SK-N-SH treated with all-trans-retinoic acid at 6 μM for 48 hours (cell line): ENCODE measurements around the gene STX12.

Experiments used
- ATAC-seq: fragments of 200-7000 bp; cut with Tn5 transposase; 3 replicates; pipeline ENCODE4 v1.9.1; 2020; ENCODE audit warnings: mild to moderate bottlenecking, moderate library complexity
- ARNTL ChIP-seq: fragments of 450-650 bp; formaldehyde crosslinking; IDR thresholded peaks from 2 replicates; pipeline ENCODE4 v1.5.0; 2020; ENCODE audit warnings: low read depth, mild to moderate bottlenecking, moderate library complexity, borderline replicate concordance
- BACH2 ChIP-seq: fragments of 250-450 bp; sonication (Bioruptor Pico); IDR thresholded peaks from 2 replicates; pipeline ENCODE4 v1.9.0; 2021; ENCODE audit warnings: mild to moderate bottlenecking, borderline replicate concordance
- CREB5 ChIP-seq: fragments of 250-450 bp; sonication (Bioruptor Pico); IDR thresholded peaks from 2 replicates; pipeline ENCODE4 v1.5.1; 2020; ENCODE audit warnings: low read depth, mild to moderate bottlenecking, moderate library complexity
- CSDC2 ChIP-seq: fragments of 250-450 bp; sonication (Bioruptor Pico); IDR thresholded peaks from 2 replicates; pipeline ENCODE4 v1.5.0; 2020; ENCODE audit warnings: mild to moderate bottlenecking, moderate library complexity
- CSRNP3 ChIP-seq: fragments of 250-450 bp; sonication (Bioruptor Pico); IDR thresholded peaks from 2 replicates; pipeline ENCODE4 v1.5.1; 2021; ENCODE audit warnings: mild to moderate bottlenecking, moderate library complexity
- ESRRG ChIP-seq: fragments of 250-450 bp; sonication (Bioruptor Pico); IDR thresholded peaks from 2 replicates; pipeline ENCODE4 v1.6.1; 2021; ENCODE audit warnings: mild to moderate bottlenecking
- GLIS3 ChIP-seq: fragments of 250-450 bp; sonication (Bioruptor Pico); IDR thresholded peaks from 2 replicates; pipeline ENCODE4 v1.5.0; 2020; ENCODE audit warnings: mild to moderate bottlenecking, moderate library complexity
- ISL1 ChIP-seq: fragments of 250-450 bp; sonication (Bioruptor Pico); IDR thresholded peaks from 2 replicates; pipeline ENCODE4 v2.1.2; 2022; ENCODE audit warnings: mild to moderate bottlenecking, moderate library complexity
- OSR1 ChIP-seq: fragments of 250-450 bp; sonication (Bioruptor Pico); IDR thresholded peaks from 2 replicates; pipeline ENCODE4 v1.8.0; 2022; ENCODE audit warnings: moderate library complexity, mild to moderate bottlenecking, inconsistent platforms
- PATZ1 ChIP-seq: fragments of 250-450 bp; sonication (Bioruptor Pico); IDR thresholded peaks from 2 replicates; pipeline ENCODE4 v1.8.0; 2020; ENCODE audit warnings: mild to moderate bottlenecking, moderate library complexity, borderline replicate concordance
- POU6F1 ChIP-seq: fragments of 250-450 bp; sonication (Bioruptor Pico); IDR thresholded peaks from 2 replicates; pipeline ENCODE4 v1.8.0; 2021; ENCODE audit warnings: low read depth, mild to moderate bottlenecking, moderate library complexity, borderline replicate concordance
- PPARA ChIP-seq: fragments of 250-450 bp; sonication (Bioruptor Pico); IDR thresholded peaks from 2 replicates; pipeline ENCODE4 v1.5.0; 2020; ENCODE audit warnings: mild to moderate bottlenecking, borderline replicate concordance
- RARB ChIP-seq: fragments of 250-450 bp; sonication (Bioruptor Pico); IDR thresholded peaks from 2 replicates; pipeline ENCODE4 v1.8.0; 2021; ENCODE audit warnings: mild to moderate bottlenecking, moderate library complexity
- SNAI2 ChIP-seq: fragments of 250-450 bp; sonication (Bioruptor Pico); IDR thresholded peaks from 2 replicates; pipeline ENCODE4 v1.5.0; 2020; ENCODE audit warnings: mild to moderate bottlenecking, moderate library complexity
- TCF4 ChIP-seq: fragments of 250-450 bp; sonication (Bioruptor Pico); IDR thresholded peaks from 2 replicates; pipeline ENCODE4 v1.8.0; 2021; ENCODE audit warnings: mild to moderate bottlenecking, moderate library complexity, borderline replicate concordance
- TOX ChIP-seq: fragments of 250-450 bp; sonication (Bioruptor Pico); IDR thresholded peaks from 2 replicates; pipeline ENCODE4 v1.8.0; 2021; ENCODE audit warnings: mild to moderate bottlenecking, moderate library complexity, borderline replicate concordance
- TSHZ2 ChIP-seq: fragments of 250-450 bp; sonication (Bioruptor Pico); IDR thresholded peaks from 2 replicates; pipeline ENCODE4 v1.5.0; 2020; ENCODE audit warnings: mild to moderate bottlenecking, moderate library complexity
- ZC3H10 ChIP-seq: fragments of 250-450 bp; sonication (Bioruptor Pico); IDR thresholded peaks from 2 replicates; pipeline ENCODE4 v1.5.1; 2021; ENCODE audit warnings: mild to moderate bottlenecking, moderate library complexity
- ZFP3 ChIP-seq: fragments of 250-450 bp; sonication (Bioruptor Pico); IDR thresholded peaks from 2 replicates; pipeline ENCODE4 v1.5.0; 2020; ENCODE audit warnings: mild to moderate bottlenecking, moderate library complexity
- ZFP30 ChIP-seq: fragments of 450-650 bp; formaldehyde crosslinking; IDR thresholded peaks from 2 replicates; pipeline ENCODE4 v1.5.0; 2022; ENCODE audit warnings: mild to moderate bottlenecking, moderate library complexity
- ZNF565 ChIP-seq: fragments of 450-650 bp; formaldehyde crosslinking; conservative IDR thresholded peaks from 2 replicates; pipeline ENCODE4 v1.5.0; 2020; ENCODE audit warnings: low read depth, mild to moderate bottlenecking, moderate library complexity
- ZNF70 ChIP-seq: fragments of 450-650 bp; formaldehyde crosslinking; IDR thresholded peaks from 2 replicates; pipeline ENCODE4 v1.5.0; 2020; ENCODE audit warnings: mild to moderate bottlenecking, moderate library complexity
- ZNF8 ChIP-seq: fragments of 450-650 bp; formaldehyde crosslinking; IDR thresholded peaks from 2 replicates; pipeline ENCODE4 v1.5.0; 2020; ENCODE audit warnings: mild to moderate bottlenecking, moderate library complexity

Gene STX12

GRCh38 chr1:27772932-27773825 lies at the start of gene STX12:
Gene STX12, plus strand, starts transcription at chr1:27773219. Its CDS starts 89 bp downstream, at chr1:27773308.
- ATAC-seq, result peak; percentile 96
- TF ChIP-seq CREB5 (CRISPR knock-in tag) (peak; percentile 82; the same call in 1 of the 2 replicates), TCF4 (CRISPR knock-in tag) (no peak), ZC3H10 (no peak), ARNTL (CRISPR knock-in tag) (peak; percentile 23; the same call in 1 of the 2 replicates), CSRNP3 (CRISPR knock-in tag) (no peak), POU6F1 (no peak), CSDC2 (CRISPR knock-in tag) (peak; percentile 92; the same call in 1 of the 2 replicates), ESRRG (no peak), PATZ1 (CRISPR knock-in tag) (no peak), ZNF565 (CRISPR knock-in tag) (no peak; the same call in 1 of the 2 replicates), ZNF8 (CRISPR knock-in tag) (no peak), ZFP3 (CRISPR knock-in tag) (no peak), PPARA (CRISPR knock-in tag) (peak; percentile 12; the same call in 1 of the 2 replicates), ISL1 (CRISPR knock-in tag) (no peak), TOX (CRISPR knock-in tag) (no peak), RARB (CRISPR knock-in tag) (no peak), GLIS3 (CRISPR knock-in tag) (no peak), ZFP30 (peak; percentile 41; the same call in 1 of the 2 replicates), TSHZ2 (CRISPR knock-in tag) (no peak), ZNF70 (CRISPR knock-in tag) (peak; percentile 68; the same call in 1 of the 2 replicates), BACH2 (CRISPR knock-in tag) (0 out of 2 replicates have a peak, but pooled peaks have one; percentile 49), OSR1 (CRISPR knock-in tag) (no peak), SNAI2 (CRISPR knock-in tag) (peak; percentile 64)

GRCh38 chr1:27724961-27725373 lies 48.1 kb upstream of the STX12 start:
- no peak for ATAC-seq
- no peak for TF ChIP-seq ZNF8 (CRISPR knock-in tag)
- no peak for TF ChIP-seq CREB5 (CRISPR knock-in tag)
- no peak for TF ChIP-seq ARNTL (CRISPR knock-in tag)
- no peak for TF ChIP-seq ESRRG
- TF ChIP-seq OSR1 (CRISPR knock-in tag), result no peak
- no peak for TF ChIP-seq CSRNP3 (CRISPR knock-in tag)
- no peak for TF ChIP-seq TSHZ2 (CRISPR knock-in tag)
- TF ChIP-seq PPARA (CRISPR knock-in tag), result no peak
- TF ChIP-seq TOX (CRISPR knock-in tag), result no peak
- TF ChIP-seq TCF4 (CRISPR knock-in tag), result no peak
